Right ventricle myocardium inferior (tissue), 1 donor: ENCODE data around the gene GFRA4. TPM values are rescaled to one million over a fixed set of nuclear protein-coding genes. Genes with fewer than 3 reads are reported as not detected.
A peak's percentile ranks its signal among the peaks of the same experiment; 100 is the strongest.

Experiments used
- ATAC-seq: fragments of 200-7000 bp; cut with Tn5 transposase; one replicate; pipeline ENCODE4 v1.9.1; 2020; ENCODE audit warnings: mild to moderate bottlenecking, moderate library complexity
- DNase-seq: peaks from one replicate; pipeline ENCODE4 v3.0.0; 2021; ENCODE audit errors: missing footprints
- intact Hi-C: fragments of 100-400 bp; cut with DNase I; formaldehyde crosslinking; loops from one replicate; pipeline ENCODE4 v1.11.0; 2022
- total RNA-seq: library from RNA; stranded (reverse); fragmentation: NEBNext Ultra II Directional; extraction: Animal tissue kit (Norgen Biotek cat#: 25700); gene quantifications from one replicate; pipeline ENCODE4 v1.2.1, GENCODE V29; 2021
- donor health status: DM: no; HTN: yes; CAD: no; lungs with severe emphysema.

Gene GFRA4
- total RNA-seq, 1 donor from 2014 or later: not detected

GRCh38 chr20:3697588-3698305, 34.5 kb upstream of the GFRA4 start:
- intact Hi-C loops: no loop called here
- DNase-seq: no peak
- ATAC-seq: no peak

- intact Hi-C loops: no loop called here
- no peak for DNase-seq
- no peak for ATAC-seq
Measured at GRCh38 chr20:3696745-3697587, 33.8 kb upstream of the GFRA4 start.

DNA sequence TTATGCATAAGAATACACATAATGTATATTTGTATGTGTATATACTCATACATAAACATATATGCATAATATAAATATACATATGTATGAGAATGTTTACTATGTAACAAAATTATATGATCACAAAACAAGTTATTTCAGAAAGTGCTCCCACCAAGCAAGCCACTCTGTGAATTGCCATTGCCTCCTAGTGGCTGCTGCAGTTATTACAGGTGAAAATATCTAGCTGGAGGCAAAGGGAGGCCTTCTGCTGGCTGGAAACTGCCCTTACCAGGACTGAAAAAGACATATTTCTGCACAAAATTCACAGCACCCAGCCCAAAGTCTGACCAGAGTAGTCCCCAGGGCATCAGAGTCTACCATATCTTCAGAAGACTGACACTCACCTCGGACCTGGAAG, 33.0 kb upstream of the GFRA4 start:
- intact Hi-C loops: no loop called here
- ATAC-seq (no peak), DNase-seq (no peak)

DNA sequence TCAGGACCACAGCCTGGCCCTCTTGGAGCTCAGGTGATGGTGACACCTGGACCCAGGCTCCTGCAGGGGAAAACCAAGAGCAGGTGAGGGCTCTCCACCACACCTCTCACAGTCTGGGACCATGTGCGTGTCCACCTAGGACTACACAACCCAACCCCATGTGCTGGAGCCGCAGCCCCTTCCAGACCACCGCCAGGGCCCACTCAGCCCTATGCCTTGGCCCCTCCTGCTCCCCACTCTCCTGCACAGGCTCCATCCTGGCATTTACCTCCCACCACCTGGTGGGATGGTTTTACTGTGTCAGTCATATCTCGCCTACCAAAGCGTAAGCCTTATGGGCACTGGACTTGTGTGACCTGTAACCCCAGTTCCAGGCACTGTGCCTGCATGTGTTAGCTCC, 31.7 kb upstream of the GFRA4 start:
- DNase-seq (no peak), ATAC-seq (no peak)
- intact Hi-C loops: no loop called here

GRCh38 chr20:3693376-3693775, 30.2 kb upstream of the GFRA4 start:
- ATAC-seq: no peak
- no peak for DNase-seq
- intact Hi-C loops: no loop called here

DNA sequence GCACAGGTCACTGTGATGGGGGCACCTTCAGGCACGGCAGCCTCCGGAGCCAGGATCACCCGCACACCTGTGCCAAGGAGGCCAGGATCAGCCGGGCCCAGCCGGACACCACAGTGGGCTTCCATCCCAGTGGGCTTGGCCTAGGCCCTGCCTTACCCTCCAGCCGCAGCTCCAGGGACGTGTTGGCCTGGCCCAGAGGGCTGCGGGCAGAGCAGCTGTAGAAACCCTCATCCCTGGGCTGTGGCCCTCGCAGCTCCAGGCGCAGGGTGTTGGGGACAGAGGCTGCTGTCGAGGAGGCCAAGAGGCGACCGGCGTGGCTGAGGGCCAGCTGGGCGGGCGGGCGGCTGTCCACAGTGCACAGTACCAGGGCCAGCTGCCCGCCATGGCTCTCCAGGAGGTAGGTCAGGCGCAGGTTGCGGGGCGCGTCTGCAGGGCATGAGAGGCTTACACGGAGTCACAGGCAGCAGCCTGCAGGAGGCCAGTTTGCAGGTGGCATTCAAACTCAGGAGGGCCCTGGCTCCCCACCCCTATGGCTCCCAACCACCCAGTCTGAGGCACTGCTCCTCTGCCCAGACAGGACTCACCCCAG, 29.6 kb upstream of the GFRA4 start:
- DNase-seq (no peak), ATAC-seq (no peak)
- intact Hi-C loops: no loop called here

GRCh38 chr20:3691897-3692296, 28.7 kb upstream of the GFRA4 start:
- intact Hi-C loops: no loop called here
- DNase-seq: no peak
- ATAC-seq: no peak

- intact Hi-C loops: no loop called here
- ATAC-seq (no peak), DNase-seq (no peak)
Measured at GRCh38 chr20:3691306-3691705, 28.1 kb upstream of the GFRA4 start.

- intact Hi-C loops: no loop called here
- ATAC-seq (no peak), DNase-seq (no peak)
Measured at GRCh38 chr20:3690413-3690812, 27.2 kb upstream of the GFRA4 start.

DNA sequence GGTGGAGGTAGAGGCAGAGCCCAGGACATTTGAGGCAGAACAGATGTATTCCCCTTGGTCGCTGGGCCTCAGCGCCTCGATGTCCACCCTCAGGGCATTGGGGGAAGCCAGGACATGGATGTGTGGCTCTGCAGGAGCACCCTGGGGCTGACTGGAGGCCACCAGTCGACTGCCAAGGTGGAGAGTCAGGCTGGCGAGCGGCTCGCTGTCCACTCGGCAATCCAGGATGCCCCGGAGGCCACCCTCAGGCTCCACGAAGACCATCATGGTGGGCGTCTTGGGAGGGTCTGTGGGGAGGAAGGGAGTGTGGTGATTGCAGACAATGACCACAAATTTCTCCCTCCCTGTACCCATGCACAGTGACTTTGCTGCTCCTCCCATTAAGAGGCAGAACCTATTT, 26.8 kb upstream of the GFRA4 start:
- intact Hi-C loops: no loop called here
- no peak for ATAC-seq
- peak; percentile 60 for DNase-seq

DNA sequence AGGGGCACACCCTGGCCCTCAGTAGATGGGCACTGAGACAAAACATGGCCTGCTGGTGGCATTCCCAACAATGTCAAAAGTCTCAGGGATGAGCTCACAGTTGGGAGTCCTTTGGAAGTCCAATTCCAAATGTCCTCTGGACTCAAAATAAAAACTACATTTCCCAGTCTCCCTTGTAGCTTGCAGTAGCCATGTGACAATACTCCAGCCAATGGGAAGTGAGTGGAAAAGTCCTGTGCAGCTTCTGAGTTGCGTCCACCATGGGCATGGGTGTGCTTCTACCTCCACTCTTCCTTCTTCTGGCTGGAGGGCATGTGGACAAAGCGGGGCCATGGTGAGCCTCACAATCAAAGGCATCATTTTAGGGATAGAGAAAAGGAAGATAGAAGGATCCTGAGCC, 24.5 kb upstream of the GFRA4 start:
- ATAC-seq (peak; percentile 74), DNase-seq (peak; percentile 50)
- intact Hi-C loops: no loop called here

DNA sequence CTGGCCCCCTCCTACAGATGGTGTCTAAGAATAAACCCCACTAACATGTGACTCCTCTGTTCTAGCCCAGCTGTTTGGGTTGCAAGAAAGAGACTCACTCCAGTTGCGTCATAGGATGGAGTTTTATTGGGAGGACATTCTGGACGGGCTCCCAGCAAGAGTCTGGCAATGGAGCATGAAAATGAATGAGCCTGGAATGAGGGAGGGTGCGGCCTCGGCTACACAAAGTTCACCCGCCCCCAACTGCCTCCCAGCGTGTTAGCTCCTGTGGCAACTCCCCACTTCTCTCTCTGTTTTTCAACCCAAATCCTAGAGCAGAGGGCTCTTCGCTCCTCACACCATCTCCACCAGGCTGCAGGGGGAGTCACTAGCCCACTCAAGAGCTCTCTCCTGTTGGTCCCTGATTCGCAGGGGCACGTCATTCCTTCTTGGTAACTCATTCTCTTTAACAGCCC, 23.7 kb upstream of the GFRA4 start:
- intact Hi-C loops: no loop called here
- peak; percentile 88 for ATAC-seq
- peak; percentile 85 for DNase-seq

GRCh38 chr20:3686421-3686820, 23.2 kb upstream of the GFRA4 start:
- DNase-seq (no peak), ATAC-seq (peak; percentile 1)
- intact Hi-C loops: no loop called here

GRCh38 chr20:3685341-3685740, 22.1 kb upstream of the GFRA4 start:
- DNase-seq (peak; percentile 32), ATAC-seq (no peak)
- intact Hi-C loops: no loop called here

GRCh38 chr20:3681931-3682781, 19.0 kb upstream of the GFRA4 start, which contains the start of gene ADAM33:
TSS of gene ADAM33 (minus strand) at chr20:3682010. CDS start at chr20:3682004, 6 bp downstream.
- peak; percentile 81 for DNase-seq
- intact Hi-C loops: no loop called here

DNA sequence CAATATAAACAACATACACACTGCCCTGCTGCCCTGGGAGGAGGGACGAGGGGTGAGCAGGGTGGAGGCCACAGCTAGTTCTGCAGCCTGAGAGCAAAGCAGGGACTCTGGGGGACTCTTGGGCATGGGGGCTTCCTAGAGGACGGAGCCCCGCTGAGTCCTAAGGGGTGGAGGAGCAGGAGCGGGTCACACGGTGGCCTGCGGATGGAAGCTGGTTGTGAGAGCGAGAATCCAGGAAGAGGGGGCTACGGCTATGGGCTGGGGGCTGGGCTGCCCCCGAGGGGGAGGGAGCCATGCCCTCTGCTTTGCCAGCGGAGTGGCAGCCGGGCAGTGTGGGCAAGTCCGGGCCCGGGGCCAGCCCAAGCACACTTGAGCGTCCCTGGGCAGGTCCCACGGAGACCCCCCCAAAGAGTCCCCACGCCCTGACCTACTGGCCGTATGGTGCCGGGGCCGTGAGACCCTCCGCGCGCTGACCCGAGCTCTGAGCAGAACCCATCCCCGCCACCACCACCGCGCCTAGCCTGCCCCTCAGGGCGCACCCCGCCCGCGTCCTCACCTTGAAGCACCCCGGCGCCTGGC, 18.2 kb upstream of the GFRA4 start:
- DNase-seq: no peak
- intact Hi-C loops: no loop called here
- ATAC-seq: no peak

More at GRCh38 chr20:3681931-3682781, 19.0 kb upstream of the GFRA4 start, which contains the start of gene ADAM33:
- ATAC-seq: peak; percentile 54

- ATAC-seq (no peak), DNase-seq (peak; percentile 63)
- intact Hi-C loops: no loop called here
Measured at GRCh38 chr20:3680701-3681351, 17.6 kb upstream of the GFRA4 start.
